ENCODE data around the gene SMYD2.

Gene SMYD2

GRCh38 chr1:214361636-214362035, 80.7 kb downstream of the SMYD2 start:
- DNase-seq (ENCODE audit: low read depth): no peak

- no peak for DNase-seq (ENCODE audit: low read depth)
Observed at GRCh38 chr1:214362188-214362882, 81.4 kb downstream of the SMYD2 start.

GRCh38 chr1:214363386-214363785, 82.4 kb downstream of the SMYD2 start:
- no peak for DNase-seq (ENCODE audit: low read depth)

GRCh38 chr1:214364386-214364785, 83.4 kb downstream of the SMYD2 start:
- DNase-seq (ENCODE audit: low read depth): no peak

- DNase-seq (ENCODE audit: low read depth): no peak
Observed at GRCh38 chr1:214364786-214365295, 83.9 kb downstream of the SMYD2 start.

GRCh38 chr1:214367841-214368240, 86.9 kb downstream of the SMYD2 start:
- DNase-seq (ENCODE audit: low read depth): no peak

GRCh38 chr1:214369364-214369763, 88.4 kb downstream of the SMYD2 start:
- no peak for DNase-seq (ENCODE audit: low read depth)

GRCh38 chr1:214370615-214371014, 89.7 kb downstream of the SMYD2 start:
- no peak for DNase-seq (ENCODE audit: low read depth)

- DNase-seq (ENCODE audit: low read depth): no peak
Observed at GRCh38 chr1:214372092-214372491, 91.1 kb downstream of the SMYD2 start.

- no peak for DNase-seq (ENCODE audit: low read depth)
Observed at GRCh38 chr1:214377485-214377884, 96.5 kb downstream of the SMYD2 start.

- no peak for DNase-seq (ENCODE audit: low read depth)
Observed at GRCh38 chr1:214377886-214378285, 96.9 kb downstream of the SMYD2 start.

- DNase-seq (ENCODE audit: low read depth): no peak
Observed at GRCh38 chr1:214378492-214378891, 97.5 kb downstream of the SMYD2 start.

GRCh38 chr1:214379236-214379970, 98.4 kb downstream of the SMYD2 start:
- DNase-seq (ENCODE audit: low read depth): no peak

- DNase-seq (ENCODE audit: low read depth): no peak
Observed at GRCh38 chr1:214380396-214380795, 99.4 kb downstream of the SMYD2 start.

GRCh38 chr1:214380986-214381695, 100.2 kb downstream of the SMYD2 start:
- DNase-seq (ENCODE audit: low read depth): no peak

GRCh38 chr1:214383381-214384372, 102.7 kb downstream of the SMYD2 start:
- DNase-seq (ENCODE audit: low read depth): no peak

- DNase-seq (ENCODE audit: low read depth): no peak
Observed at GRCh38 chr1:214384373-214385079, 103.6 kb downstream of the SMYD2 start.

GRCh38 chr1:214385428-214385827, 104.5 kb downstream of the SMYD2 start:
- no peak for DNase-seq (ENCODE audit: low read depth)

GRCh38 chr1:214386333-214386732, 105.4 kb downstream of the SMYD2 start:
- DNase-seq (ENCODE audit: low read depth): no peak

All from GM04504 (cell line).